ENCODE results near the gene SASH1.

Gene SASH1

DNA sequence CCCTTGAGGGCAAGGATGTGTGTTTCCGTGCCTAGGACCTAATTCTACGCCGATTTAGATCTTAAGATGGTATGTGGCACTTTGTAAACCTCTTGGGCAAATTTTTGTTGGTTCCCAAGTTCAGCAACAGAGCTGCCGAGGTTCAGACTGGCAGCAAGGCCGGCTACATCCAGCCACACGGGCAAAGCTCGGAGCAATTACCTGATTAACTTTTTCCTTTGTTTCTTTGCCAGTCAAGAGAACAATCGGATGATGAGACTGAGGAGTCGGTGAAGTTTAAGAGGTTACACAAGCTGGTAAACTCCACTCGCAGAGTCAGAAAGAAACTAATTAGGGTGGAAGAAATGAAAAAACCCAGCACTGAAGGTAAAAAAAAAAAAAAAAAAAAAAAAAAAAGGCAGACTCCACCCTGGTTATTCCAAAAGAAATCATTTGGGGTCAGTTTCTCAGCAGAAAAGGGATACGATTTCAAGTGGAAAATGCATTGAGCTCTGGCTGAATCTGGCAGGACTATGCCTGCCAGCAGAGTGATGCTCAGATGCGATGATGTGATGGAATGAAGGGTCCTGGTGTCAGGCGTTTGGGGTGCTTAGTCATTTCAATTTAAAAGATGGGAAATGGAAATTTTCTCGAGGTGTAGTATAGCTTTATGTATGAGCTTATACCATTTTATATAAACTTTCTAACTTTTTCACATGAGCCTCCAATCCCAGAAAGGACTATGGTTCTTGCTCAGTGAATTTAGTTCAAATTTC is 171.6 kb downstream of the SASH1 start:
- FAIRE-seq (no peak), DNase-seq (ENCODE audit: insufficient read length, low spot score) (no peak)

DNA sequence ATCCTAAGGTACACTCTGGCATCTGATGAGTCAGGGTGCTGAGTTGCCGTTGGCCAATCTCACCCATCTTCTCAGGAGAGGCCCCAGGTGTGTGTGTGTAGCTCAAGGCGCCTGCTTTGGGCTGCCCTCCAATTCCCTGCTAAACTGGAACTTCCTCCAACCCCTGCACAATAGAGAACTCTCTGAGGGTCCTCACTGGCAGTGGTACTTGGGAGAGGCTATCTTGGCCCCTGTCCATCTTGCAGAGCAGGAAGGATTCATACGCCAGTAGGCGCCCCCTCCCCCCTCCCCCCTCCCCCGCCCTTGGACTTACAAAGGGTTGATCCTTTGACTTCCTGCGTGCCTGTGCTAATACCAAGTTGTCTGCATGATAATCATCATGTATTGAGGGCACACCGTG is 173.6 kb downstream of the SASH1 start:
- no peak for DNase-seq (ENCODE audit: insufficient read length, low spot score)
- FAIRE-seq, result no peak

DNA sequence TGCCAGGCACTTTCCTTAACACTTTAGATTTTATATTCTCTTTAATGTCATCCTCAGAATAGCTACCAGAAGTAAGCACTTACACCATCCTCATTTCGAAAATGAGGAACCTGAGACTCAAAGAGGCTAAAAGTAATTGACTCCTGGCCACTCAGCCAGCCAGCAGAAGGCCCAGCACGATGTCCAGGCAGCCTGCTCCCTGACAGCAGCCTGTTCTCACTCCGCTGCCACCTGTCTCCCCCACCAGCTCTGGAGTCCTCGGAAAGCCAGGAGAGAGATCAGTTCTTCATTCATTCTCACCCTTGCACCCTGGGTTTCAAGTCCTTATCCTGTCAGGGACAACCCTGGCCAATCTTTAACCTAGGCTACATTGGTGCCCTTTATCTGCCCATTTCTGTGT is 174.0 kb downstream of the SASH1 start:
- FAIRE-seq (no peak), DNase-seq (ENCODE audit: insufficient read length, low spot score) (no peak)

DNA sequence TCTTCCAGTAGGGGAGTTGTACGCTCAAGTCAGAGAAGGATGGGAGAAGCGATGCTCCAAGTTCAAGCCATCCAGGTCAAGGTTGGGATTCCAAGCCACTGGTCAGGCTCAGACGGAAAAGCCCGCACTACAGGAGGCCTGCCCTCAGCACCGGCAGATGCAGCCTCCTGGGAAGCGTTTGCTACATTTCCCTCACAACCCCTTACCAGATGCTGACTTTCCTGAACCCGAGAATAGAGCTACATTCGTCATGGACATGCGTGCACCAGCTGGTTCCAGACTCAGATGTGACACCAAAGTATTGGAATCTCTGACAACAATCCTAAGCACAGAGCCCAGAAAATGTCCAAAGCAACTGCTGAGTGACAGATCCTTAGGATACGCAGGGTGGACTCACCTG is 174.8 kb downstream of the SASH1 start:
- DNase-seq (ENCODE audit: insufficient read length, low spot score) (no peak), FAIRE-seq (no peak)

DNA sequence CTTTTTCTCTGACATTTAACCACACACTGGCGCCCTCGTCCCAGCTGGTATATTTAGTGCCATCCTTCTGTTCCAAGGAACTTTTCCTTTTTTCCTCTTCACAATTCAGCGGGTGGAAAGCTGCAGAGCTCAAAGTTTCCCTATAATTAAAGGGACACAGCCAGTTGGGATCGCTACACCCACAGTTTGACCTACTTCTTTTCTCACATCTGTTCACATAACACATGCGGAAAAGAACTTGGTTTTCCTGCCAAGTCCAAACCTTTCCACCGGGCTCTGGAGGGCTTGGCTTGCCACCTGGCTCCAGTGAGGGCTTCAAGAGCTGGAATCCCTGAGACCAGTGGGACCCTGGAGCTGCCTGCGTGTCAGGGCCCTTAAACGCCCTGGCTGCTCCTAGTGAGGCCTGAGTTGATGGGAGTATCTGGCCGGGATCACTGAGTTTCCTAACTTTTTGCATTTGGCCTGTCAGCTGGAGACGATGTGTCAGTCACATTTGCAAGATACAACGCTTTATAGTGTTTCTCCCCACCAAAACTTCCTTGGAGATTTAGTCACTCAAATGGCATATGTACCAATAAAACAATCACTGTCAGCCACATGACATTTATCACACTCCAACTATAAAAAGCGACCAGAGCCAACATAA is 176.0 kb downstream of the SASH1 start:
- FAIRE-seq (no peak), DNase-seq (ENCODE audit: insufficient read length, low spot score) (no peak)

DNA sequence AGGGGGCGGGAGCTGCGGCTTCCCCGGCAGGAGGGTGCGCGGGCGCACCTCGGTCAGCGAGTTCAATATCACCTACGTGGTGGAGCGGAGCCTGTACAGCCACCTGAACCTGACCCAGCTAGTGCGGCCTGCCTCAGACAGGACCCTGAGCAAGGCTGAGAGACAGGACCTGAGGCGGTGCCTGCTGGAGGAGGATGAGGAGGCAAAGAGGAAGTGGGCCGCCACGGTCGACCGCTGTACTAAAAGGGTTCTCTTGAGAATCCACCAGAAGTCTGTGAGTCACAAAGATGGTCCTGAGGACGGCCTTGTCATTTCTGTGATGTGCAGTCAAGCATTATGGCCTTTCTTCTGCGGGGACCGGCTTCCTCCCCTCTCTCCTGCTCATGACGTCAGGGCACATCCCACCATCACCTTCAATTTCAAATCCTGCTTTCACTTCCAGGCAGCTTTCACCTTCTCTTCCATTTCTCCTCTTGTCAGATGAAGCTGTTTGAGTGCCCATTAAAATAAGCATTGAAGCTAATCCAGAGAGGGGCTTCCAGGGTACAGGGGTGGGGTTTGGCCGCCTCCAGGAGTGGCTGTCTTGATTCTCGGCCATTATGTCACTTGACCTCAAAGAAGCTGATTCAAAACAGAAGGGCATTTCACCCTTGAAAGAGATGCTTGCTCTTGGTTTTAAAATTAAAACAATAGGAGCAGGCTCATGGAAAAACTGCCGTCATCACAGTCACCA is 177.6 kb downstream of the SASH1 start:
- DNase-seq (ENCODE audit: insufficient read length, low spot score) (no peak), FAIRE-seq (no peak)

DNA sequence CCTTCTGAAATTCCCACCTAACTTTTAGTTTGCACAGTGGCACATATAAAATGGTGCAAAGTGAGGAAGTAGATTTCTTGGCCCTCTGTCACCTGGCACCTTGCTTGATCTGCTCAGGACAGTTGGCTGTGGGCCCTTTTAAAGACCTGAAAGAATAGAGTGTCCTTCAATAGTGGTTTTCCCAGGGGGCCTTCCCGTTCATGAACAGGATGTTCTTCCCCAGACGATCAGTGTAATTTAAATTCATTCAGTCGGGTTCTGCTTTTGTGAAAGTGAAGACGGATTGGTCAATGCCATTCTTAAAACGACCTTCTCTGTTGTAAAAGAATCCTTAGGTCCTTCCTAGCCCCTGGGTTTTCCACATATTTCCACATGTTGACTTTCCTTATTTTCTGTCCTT is 178.5 kb downstream of the SASH1 start:
- DNase-seq (ENCODE audit: insufficient read length, low spot score) (no peak), FAIRE-seq (no peak)

DNA sequence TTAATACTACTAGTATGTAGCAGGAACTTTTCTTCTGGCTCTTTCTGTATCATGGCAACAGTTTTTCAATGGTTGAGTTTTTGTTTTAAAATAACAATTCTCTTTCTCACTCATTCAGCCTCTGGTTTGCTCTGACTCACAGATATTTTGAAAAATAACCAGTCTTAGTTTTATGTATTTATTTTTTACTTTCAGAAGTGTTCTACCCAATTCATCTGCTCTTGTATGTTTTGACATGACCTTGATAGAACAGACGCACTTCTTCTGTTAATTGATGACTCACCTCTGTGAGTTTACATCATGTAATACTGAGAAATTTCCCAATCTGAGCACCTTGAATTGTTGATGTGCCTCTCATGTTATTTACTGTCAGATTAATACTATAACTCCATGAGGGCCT is 178.9 kb downstream of the SASH1 start:
- DNase-seq (ENCODE audit: insufficient read length, low spot score), result no peak
- FAIRE-seq, result no peak

DNA sequence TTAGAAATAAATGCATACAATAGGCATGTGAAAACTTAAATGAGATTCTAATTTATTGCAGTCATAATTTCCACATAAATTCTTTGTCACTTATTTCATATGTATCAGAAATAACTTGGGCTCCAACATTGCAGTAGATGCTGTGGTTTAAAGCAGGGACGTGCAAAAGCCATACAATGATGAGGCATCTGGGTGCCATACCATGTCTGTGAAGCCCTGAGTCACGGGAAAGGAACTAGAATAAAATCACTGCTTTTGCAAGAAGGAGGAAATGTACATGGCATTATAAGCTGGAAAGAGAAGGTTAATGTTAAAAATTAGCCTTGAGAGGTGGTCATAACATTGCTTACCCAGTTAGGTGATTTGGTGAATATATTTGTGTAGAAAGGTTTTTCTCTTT is 180.4 kb downstream of the SASH1 start:
- DNase-seq (ENCODE audit: insufficient read length, low spot score), result no peak
- FAIRE-seq, result no peak

DNA sequence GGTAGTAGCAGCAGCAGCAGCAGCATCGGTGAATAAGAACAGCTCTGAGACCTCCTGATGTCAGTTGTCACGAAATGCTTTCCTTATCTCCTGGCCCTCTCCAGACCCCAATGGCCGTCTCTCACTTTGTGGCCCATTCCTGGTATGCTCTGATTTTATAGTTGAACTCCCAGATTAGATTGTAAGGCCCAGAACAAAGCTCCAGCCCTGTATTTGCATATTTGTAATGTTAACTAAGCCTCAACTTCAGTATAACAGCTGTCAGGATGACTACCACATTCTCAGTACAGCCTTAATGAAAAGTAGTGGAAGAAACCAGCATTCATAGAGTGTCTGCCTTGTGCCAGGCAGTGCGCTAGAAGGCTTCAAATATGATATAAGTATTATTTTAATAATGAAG is 180.9 kb downstream of the SASH1 start:
- FAIRE-seq (no peak), DNase-seq (ENCODE audit: insufficient read length, low spot score) (no peak)

DNA sequence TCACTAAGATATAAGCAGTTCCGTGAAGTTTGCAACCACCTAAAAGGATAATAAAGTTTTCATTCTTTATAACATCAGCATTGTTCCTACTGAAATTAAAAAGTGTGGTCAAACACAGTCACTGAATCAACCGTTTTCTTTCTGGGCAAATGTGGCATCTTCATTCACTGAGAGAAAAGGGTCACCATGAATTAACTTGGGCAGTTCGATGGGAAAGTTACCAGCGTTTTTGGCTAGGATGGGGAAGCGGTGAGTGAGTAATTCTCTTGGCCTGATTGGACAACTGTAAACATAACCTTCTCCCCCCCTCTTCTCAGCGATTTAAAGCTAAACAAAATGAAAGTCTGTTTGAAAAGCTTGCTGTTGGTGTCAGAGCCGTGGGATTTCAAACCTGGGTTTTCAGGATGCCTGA is 181.8 kb downstream of the SASH1 start:
- DNase-seq (ENCODE audit: insufficient read length, low spot score), result no peak
- FAIRE-seq, result no peak

DNA sequence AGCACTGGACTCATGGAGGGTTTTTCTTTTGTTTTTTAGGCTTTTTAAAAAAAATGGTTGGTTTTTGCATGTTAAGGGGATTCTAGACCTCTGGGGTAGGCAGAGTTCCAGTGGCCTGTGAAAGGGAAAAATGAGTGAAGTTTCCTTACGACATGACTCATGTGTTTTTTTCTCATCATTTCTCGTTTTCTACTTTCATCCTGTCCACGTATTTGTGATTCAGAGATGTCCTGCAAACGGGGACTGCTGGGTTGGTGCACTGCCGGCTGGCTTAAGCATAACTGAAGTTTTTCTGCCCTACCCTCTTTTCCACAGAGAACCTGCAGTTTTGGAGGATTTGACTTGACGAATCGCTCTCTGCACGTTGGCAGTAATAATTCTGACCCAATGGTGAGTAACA is 182.3 kb downstream of the SASH1 start:
- DNase-seq (ENCODE audit: insufficient read length, low spot score) (no peak), FAIRE-seq (no peak)

DNA sequence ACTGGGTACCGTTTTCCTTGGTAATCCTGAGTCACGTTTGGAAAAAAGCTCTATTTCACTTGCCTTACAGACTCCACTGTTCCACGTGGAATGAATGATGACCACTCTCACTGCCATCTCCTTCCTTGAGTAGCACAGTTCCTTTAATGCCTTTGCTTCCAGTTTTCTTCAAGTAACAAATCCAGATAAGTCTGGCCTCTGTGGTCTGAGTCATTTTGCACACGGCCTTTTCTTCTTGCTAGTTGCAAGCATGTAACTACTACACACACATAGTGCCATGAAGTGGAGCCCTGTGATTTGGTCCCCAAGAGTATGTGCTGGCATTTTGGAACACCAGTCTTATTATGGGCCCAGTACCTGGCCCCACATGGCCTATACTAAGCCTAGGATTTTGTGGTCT is 182.8 kb downstream of the SASH1 start:
- DNase-seq (ENCODE audit: insufficient read length, low spot score) (no peak), FAIRE-seq (no peak)

DNA sequence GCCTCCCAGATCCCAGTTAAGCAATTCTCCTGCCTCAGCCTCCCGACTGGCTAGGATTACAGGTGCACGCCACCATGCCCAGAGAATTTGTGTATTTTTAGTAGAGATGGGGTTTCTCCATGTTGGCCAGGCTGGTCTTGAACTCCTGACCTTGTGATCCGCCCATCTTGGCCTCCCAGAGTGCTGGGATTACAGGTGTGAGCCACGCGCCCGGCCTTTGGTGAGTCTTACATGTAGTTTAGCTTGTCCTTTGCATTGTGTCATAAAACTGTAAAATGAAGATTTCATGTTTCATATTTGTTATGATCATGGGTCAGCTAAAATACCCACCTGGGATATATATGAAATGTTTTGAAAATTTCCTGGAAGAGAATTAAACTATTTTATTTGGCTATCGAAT is 183.5 kb downstream of the SASH1 start:
- FAIRE-seq (no peak), DNase-seq (ENCODE audit: insufficient read length, low spot score) (no peak)

DNA sequence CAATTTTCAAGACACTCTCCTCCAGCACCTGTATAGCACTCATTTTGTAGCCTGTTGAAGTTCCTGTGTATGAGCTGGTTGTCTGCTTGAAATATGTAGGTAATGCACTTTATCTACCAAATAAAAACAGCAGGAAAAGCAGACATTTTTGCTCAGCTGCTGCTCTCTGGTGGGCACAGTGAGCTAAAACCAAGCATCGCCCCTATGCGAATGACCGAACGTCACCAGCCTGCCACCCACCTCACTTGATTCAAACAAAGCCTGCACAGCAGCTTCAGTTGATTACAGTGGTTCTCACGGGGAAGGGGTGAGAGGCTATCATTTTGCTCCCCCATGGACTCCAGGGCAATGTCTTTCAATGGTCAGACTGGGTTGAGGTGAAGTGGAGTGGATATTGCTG is 185.7 kb downstream of the SASH1 start:
- FAIRE-seq (no peak), DNase-seq (ENCODE audit: insufficient read length, low spot score) (no peak)

DNA sequence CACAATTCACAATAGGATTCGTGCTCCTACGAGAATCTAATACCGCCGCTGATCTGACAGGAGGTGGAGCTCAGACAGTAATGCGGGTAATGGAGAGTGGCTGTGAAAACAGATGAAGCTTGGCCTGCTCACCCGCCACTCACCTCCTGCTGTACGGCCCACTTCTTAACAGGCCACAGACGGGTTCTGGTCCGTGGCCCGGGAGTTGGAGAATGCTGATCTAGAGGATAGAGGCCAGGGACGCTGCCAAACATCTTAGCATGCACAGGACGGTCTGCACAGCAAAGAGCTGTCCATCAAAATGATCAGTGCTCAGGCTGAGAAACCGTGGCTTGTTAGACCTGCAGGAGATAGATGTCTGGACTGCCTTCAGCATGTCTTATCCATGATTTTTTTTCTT is 186.4 kb downstream of the SASH1 start:
- FAIRE-seq (no peak), DNase-seq (ENCODE audit: insufficient read length, low spot score) (no peak)

DNA sequence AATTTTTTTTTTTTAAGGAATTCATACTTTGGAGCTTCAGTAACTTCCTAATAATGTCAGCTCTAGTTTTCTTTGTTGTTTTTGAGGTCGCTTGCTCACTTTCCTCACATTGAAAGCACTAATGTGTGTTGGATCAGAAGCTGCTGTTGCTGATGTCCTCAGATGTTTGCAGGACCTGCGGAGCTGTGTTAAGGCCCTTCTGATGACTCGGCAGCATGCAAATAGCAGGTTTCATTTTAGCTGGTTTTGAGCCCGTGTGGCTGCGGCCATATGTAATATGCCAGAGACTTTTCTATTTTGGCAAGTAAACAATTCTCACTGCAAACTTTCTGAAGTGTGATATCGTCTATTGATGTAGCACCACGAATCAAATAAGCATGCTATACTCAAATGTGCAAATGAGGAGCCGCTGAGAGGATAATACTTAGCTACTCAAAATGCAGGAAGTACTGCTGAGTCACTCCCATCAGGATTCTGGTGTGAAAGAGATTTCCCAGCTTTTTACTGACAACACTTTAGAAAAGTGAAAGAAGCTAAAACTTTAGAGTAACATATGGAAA is 187.8 kb downstream of the SASH1 start:
- no peak for DNase-seq (ENCODE audit: insufficient read length, low spot score)
- FAIRE-seq, result no peak

DNA sequence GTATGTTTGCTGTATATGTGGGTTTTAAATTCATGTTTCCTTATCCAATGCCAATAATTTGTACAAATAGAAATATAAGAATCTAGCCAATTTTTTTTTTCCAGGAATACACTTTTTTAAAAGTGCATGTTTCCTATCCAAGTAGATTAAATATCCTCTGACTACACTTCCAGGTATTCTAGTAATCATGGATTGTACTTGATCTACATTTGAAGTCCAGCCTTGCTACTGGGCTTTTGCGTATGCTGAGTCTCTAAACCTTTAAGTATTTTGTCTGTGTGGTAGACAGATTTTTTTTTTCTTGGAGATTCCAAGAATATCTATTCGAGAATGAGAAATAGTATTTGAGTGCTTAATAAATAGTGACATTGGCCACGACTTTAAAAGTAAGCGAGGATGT is 188.3 kb downstream of the SASH1 start:
- no peak for DNase-seq (ENCODE audit: insufficient read length, low spot score)
- FAIRE-seq, result no peak

DNA sequence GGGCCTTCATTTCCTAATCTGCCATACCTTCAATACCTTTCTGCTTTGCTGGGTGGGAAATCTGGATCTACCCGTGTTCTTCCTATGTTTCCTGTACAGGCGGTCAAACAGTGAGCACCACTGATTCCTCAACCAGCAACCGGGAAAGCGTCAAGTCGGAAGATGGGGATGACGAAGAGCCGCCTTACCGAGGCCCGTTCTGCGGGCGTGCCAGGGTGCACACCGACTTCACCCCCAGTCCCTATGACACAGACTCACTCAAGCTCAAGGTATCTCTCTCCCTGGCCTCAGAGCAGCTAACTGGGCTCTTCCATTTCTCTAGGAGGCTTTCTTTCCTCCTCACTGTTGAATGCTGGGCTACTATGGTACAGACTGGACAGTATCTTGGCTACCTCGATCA is 190.1 kb downstream of the SASH1 start:
- FAIRE-seq (no peak), DNase-seq (ENCODE audit: insufficient read length, low spot score) (no peak)

DNA sequence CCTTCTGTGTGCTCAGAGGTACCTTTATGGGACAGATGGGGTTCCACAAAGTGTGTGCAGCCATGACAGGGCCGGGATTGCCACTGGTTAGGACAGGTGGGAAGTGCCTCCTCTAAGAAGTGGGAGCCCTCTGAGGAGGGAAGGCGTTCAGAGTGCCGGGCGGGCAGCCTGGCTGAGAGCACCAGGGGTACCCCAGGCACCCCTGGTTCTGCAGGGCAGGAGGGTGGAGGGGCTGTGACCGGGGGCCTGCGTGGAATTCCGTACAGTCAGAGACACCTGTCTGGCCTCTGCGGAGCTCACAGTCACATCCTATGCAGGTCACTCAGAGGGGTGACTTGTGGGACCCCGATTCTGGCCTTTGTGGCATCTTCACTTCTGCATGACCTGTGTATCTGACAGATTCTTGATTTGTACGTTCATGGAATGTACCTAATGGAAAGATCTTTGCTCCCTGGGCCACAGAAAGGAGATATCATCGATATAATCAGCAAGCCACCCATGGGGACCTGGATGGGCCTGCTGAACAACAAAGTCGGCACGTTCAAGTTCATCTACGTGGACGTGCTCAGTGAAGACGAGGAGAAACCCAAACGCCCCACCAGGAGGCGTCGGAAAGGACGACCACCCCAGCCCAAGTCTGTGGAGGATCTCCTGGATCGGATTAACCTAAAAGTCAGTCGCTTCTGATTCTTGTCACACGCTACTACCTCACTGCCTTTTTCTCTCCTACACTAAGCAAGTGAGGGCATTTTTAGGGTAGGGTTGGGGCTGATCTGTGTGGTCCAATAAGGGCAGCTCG is 190.9 kb downstream of the SASH1 start:
- FAIRE-seq (no peak), DNase-seq (ENCODE audit: insufficient read length, low spot score) (no peak)

DNA sequence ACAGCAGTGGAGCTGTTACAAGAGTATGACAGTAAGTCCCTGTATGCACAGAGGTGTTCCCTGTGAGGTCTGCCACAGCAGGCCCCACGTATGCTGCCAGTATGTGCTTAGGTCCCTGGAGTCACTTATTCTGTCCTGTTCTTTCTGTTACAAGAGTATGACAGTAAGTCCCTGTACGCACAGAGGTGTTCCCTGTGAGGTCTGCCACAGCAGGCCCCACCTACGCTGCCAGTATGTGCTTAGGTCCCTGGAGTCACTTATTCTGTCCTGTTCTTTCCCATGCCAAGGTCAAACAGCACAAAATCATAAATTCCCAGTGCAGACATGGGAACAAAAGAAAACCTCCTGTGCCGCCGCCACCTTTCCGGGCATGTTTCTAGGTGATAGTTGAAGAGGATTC is 192.2 kb downstream of the SASH1 start:
- DNase-seq (ENCODE audit: insufficient read length, low spot score), result no peak
- no peak for FAIRE-seq
